HCT116 (cell line): ENCODE data around the gene SAG. TPM values are rescaled to one million over a fixed set of nuclear protein-coding genes. Genes with fewer than 3 reads are reported as not detected.

Source experiments
- ATAC-seq: fragments of 200-7000 bp; cut with Tn5 transposase; 2 replicates; pipeline ENCODE4 v1.9.1; 2020; ENCODE audit warnings: mild to moderate bottlenecking, moderate library complexity
- BruUV-seq: library from RNA; stranded (reverse); fragments of 400-500 nt; replicated peaks from 2 replicates; lab custom pipeline; 2021; lab: Mats Ljungman, UMichigan
- CTCF ChIA-PET: fragments of 300-600 bp; sonication (Branson Sonifier 250); formaldehyde crosslinking; loops from one replicate; lab custom pipeline; 2021; ENCODE audit warnings: antibody characterized with exemption; lab: Charles Lee
- POLR2A ChIA-PET: fragments of 300-600, 350-600 bp; sonication (Branson Sonifier 250); formaldehyde crosslinking; loops from one replicate; lab custom pipeline; 2021; ENCODE audit warnings: antibody characterized with exemption; lab: Charles Lee
- RAD21 ChIA-PET, 2 experiments: fragments of 300-600 bp; sonication (Branson Sonifier 250); formaldehyde crosslinking; loops; one replicate each; lab custom pipeline; 2023; ENCODE audit warnings: low total read pairs in 2 of 2; ENCODE audit not compliant: uncharacterized antibody in 2 of 2, unreplicated experiment in 2 of 2, low non-redundant PET in 1 of 2; lab: Charles Lee
- DNase-seq: peaks from one replicate; pipeline ENCODE4 v3.0.0-alpha.2; 2010; ENCODE audit warnings: low read depth, low spot score
- H2AFZ ChIP-seq: fragments of 200-600 bp; shearing (Covaris generic), sonication (generic); 2 replicates; pipeline ENCODE4 v1.6.1; 2017; ENCODE audit warnings: low read depth, mixed run types, mixed read lengths, antibody characterized with exemption, low read length; ENCODE audit not compliant: poor library complexity, severe bottlenecking
- H3K27ac ChIP-seq: 2 replicates; pipeline ENCODE4 v1.5.1; 2012; ENCODE audit warnings: low read depth, low read length
- H3K27me3 ChIP-seq: fragments of 200-600 bp; sonication (generic); 2 replicates; pipeline ENCODE4 v1.6.1; 2016; ENCODE audit warnings: mixed run types, low read length, mixed read lengths; ENCODE audit not compliant: insufficient read depth
- H3K36me3 ChIP-seq, 2 experiments: fragments of 200-500 bp in 1 of 2; fragments of 200-600 bp in 1 of 2; sonication (Bioruptor generic) in 1 of 2; sonication (generic) in 1 of 2; 2 replicates each; pipeline versions ENCODE4 v1.5.1 to v1.6.1; 2014 to 2016; ENCODE audit warnings: low read length in 2 of 2, inconsistent platforms in 1 of 2, mixed read lengths in 1 of 2, mixed run types in 1 of 2; ENCODE audit not compliant: insufficient read depth in 2 of 2, control insufficient read depth in 1 of 2
- H3K4me1 ChIP-seq, 2 experiments: fragments of 200-600 bp in 1 of 2; sonication (generic) in 1 of 2; 2 replicates each; pipeline versions ENCODE4 v1.5.1 to v1.6.1; 2012 to 2017; ENCODE audit warnings: low read length in 2 of 2, inconsistent platforms in 1 of 2, mild to moderate bottlenecking in 1 of 2, mixed read lengths in 1 of 2, mixed run types in 1 of 2, moderate library complexity in 1 of 2; ENCODE audit not compliant: insufficient read depth in 2 of 2, control insufficient read depth in 1 of 2
- H3K4me2 ChIP-seq: fragments of 200-600 bp; sonication (generic); 2 replicates; pipeline ENCODE4 v1.6.1; 2017; ENCODE audit warnings: mixed run types, low read length, mixed read lengths
- H3K4me3 ChIP-seq, 2 experiments: fragments of 200-600 bp in 1 of 2; sonication (generic) in 1 of 2; replicated peaks in 1 of 2; 2 replicates each; pipeline ENCODE4 v1.5.1; 2011 to 2016; ENCODE audit warnings: low read length in 2 of 2, control low read depth in 1 of 2, low read depth in 1 of 2, mild to moderate bottlenecking in 1 of 2, mixed read lengths in 1 of 2, mixed run types in 1 of 2
- H3K79me2 ChIP-seq: fragments of 200-600 bp; sonication (generic); 2 replicates; pipeline ENCODE4 v1.6.1; 2017; ENCODE audit warnings: mild to moderate bottlenecking, mixed run types, low read length, moderate library complexity, mixed read lengths; ENCODE audit not compliant: insufficient read depth
- H3K9ac ChIP-seq: fragments of 200-600 bp; sonication (generic); 2 replicates; pipeline ENCODE4 v1.6.1; 2016; ENCODE audit warnings: low read length, mixed read lengths
- H3K9me2 ChIP-seq: fragments of 200-600 bp; sonication (generic), shearing (Covaris generic); 2 replicates; pipeline ENCODE4 v1.6.1; 2017; ENCODE audit warnings: mixed run types, mild to moderate bottlenecking, moderate library complexity; ENCODE audit not compliant: insufficient read depth
- H3K9me3 ChIP-seq, 2 experiments: fragments of 200-500 bp in 1 of 2; fragments of 200-600 bp in 1 of 2; sonication (Bioruptor generic) in 1 of 2; sonication (generic) in 1 of 2; 2 replicates each; pipeline ENCODE4 v1.6.1; 2014 to 2017; ENCODE audit warnings: low read length in 2 of 2, mixed read lengths in 2 of 2, inconsistent platforms in 1 of 2, low read depth in 1 of 2, mild to moderate bottlenecking in 1 of 2, mixed run types in 1 of 2, moderate library complexity in 1 of 2; ENCODE audit not compliant: control insufficient read depth in 1 of 2, insufficient read depth in 1 of 2
- H4K20me1 ChIP-seq: fragments of 200-600 bp; sonication (generic), shearing (Covaris generic); 2 replicates; pipeline ENCODE4 v1.6.1; 2017; ENCODE audit warnings: mixed run types, mild to moderate bottlenecking, moderate library complexity; ENCODE audit not compliant: insufficient read depth
- CBX3 ChIP-seq: IDR thresholded peaks from 2 replicates; pipeline ENCODE4 v1.6.1; 2012; ENCODE audit warnings: low read depth
- CEBPB ChIP-seq: IDR thresholded peaks from 2 replicates; pipeline ENCODE4 v1.6.1; 2012; ENCODE audit warnings: low read depth
- EGR1 ChIP-seq: IDR thresholded peaks from 2 replicates; pipeline ENCODE4 v1.6.1; 2012; ENCODE audit warnings: low read depth
- ELF1 ChIP-seq: IDR thresholded peaks from 2 replicates; pipeline ENCODE4 v1.6.1; 2012; ENCODE audit warnings: low read depth, borderline replicate concordance
- EZH2 ChIP-seq: fragments of 200-600 bp; sonication (generic); IDR thresholded peaks from 2 replicates; pipeline ENCODE4 v1.6.1; 2017; ENCODE audit warnings: antibody characterized with exemption, mixed run types
- EZH2phosphoT487 ChIP-seq: fragments of 200-600 bp; IDR thresholded peaks from 2 replicates; pipeline ENCODE4 v1.6.1; 2018; ENCODE audit warnings: antibody characterized with exemption, borderline replicate concordance
- FOSL1 ChIP-seq: IDR thresholded peaks from 2 replicates; pipeline ENCODE4 v1.6.1; 2012; ENCODE audit warnings: low read depth
- JUND ChIP-seq: IDR thresholded peaks from 2 replicates; pipeline ENCODE4 v1.6.1; 2012
- POLR2A ChIP-seq: IDR thresholded peaks from 2 replicates; pipeline ENCODE4 v1.7.0; 2011; ENCODE audit warnings: borderline replicate concordance; ENCODE audit not compliant: insufficient read depth, insufficient read length; ENCODE audit errors: extremely low read depth
- POLR2AphosphoS5 ChIP-seq: IDR thresholded peaks from 2 replicates; pipeline ENCODE4 v1.6.1; 2011; ENCODE audit warnings: mild to moderate bottlenecking, low read depth, low read length, moderate library complexity
- RAD21 ChIP-seq: IDR thresholded peaks from 2 replicates; pipeline ENCODE4 v1.6.1; 2012; ENCODE audit warnings: low read depth, mild to moderate bottlenecking
- SIN3A ChIP-seq: IDR thresholded peaks from 2 replicates; pipeline ENCODE4 v1.6.1; 2012; ENCODE audit warnings: low read depth
- SP1 ChIP-seq: IDR thresholded peaks from 2 replicates; pipeline ENCODE4 v1.6.1; 2012; ENCODE audit warnings: low read depth
- SRF ChIP-seq: IDR thresholded peaks from 2 replicates; pipeline ENCODE4 v1.6.1; 2012; ENCODE audit warnings: low read depth
- TCF7L2 ChIP-seq: IDR thresholded peaks from 2 replicates; pipeline ENCODE4 v1.7.0; 2011; ENCODE audit warnings: borderline replicate concordance, inconsistent platforms; ENCODE audit not compliant: insufficient read depth, insufficient read length; ENCODE audit errors: extremely low read depth
- YY1 ChIP-seq: IDR thresholded peaks from 2 replicates; pipeline ENCODE4 v1.6.1; 2011; ENCODE audit warnings: low read length, low read depth, moderate library complexity, mild to moderate bottlenecking; ENCODE audit not compliant: insufficient replicate concordance; ENCODE audit errors: extremely low read depth
- intact Hi-C: fragments of 100-400 bp; cut with micrococcal nuclease; formaldehyde crosslinking; loops from 2 replicates; pipeline ENCODE4 v1.10.0; 2022
- total RNA-seq: library from RNA; stranded (reverse); gene quantifications from one replicate; pipeline ENCODE4 v1.2.1, GENCODE V29; 2021; ENCODE audit not compliant: unreplicated experiment
- TF ChIP-seq, protein P1 (sequence below): IDR thresholded peaks from 2 replicates; pipeline ENCODE4 v1.6.1; 2012
- TF ChIP-seq, protein P2 (sequence below), 3 experiments: fragments of 200-600 bp in 1 of 3; sonication (generic) in 1 of 3; IDR thresholded peaks in 2 of 3; conservative IDR thresholded peaks in 1 of 3; 2 replicates each; pipeline ENCODE4 v1.5.1; 2012 to 2017; ENCODE audit warnings: low read depth in 2 of 3, low read length in 2 of 3, antibody characterized with exemption in 1 of 3, borderline replicate concordance in 1 of 3, control low read depth in 1 of 3, mild to moderate bottlenecking in 1 of 3, mixed read lengths in 1 of 3, mixed run types in 1 of 3, moderate library complexity in 1 of 3; ENCODE audit not compliant: insufficient read depth in 1 of 3
- TF ChIP-seq, protein P3 (sequence below): IDR thresholded peaks from 2 replicates; pipeline ENCODE4 v1.6.1; 2011; ENCODE audit warnings: mild to moderate bottlenecking, low read length, moderate library complexity; ENCODE audit not compliant: insufficient replicate concordance; ENCODE audit errors: extremely low read depth
- TF ChIP-seq, protein P4 (sequence below): IDR thresholded peaks from 2 replicates; pipeline ENCODE4 v1.6.1; 2012; ENCODE audit warnings: low read depth

SAG gene
- total RNA-seq, 1 experiment from 2014 or later = not detected

DNA sequence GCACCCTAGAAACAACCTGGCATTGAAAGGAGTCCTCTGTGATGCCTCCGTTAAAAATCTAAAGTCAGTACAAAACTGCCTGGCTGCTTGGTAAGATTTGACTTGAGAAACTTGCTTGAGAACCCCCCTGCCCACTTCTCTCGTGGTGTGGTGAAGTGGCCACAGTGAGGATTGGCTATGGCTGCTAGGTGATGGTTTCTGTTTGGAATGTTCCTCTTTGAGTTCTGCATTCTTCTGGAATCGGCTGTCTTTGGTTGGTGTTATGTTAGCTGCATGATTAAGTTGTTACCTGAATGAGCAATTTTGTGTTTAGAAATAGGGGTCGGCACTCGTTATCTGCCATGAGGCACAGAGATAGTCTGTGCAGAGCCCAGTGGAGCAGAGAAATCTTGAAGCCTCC is 21.7 kb upstream of the SAG start:
- no peak overlapping the region for H2AFZ ChIP-seq
- H3K27me3 ChIP-seq = no peaks in the 10 kb centered on the region
- no peak overlapping the region for H3K9ac ChIP-seq
- DNase-seq (no peak), ATAC-seq (no peak)
- H3K36me3 ChIP-seq = peaks cover 47 to 62% of the 10 kb centered on the region in 2 experiments
- no peaks in the 10 kb centered on the region for H3K9me2 ChIP-seq
- ChIA-PET POLR2A (no interaction called here), CTCF (no interaction called here), RAD21 (no interaction called here)
- no peaks in the 10 kb centered on the region for H4K20me1 ChIP-seq
- TF ChIP-seq POLR2A (no peak), TCF7L2 (no peak), EZH2 (no peak), SRF (no peak), YY1 (no peak), ELF1 (no peak), CBX3 (no peak), SIN3A (no peak), FOSL1 (no peak), RAD21 (no peak), SP1 (no peak), POLR2AphosphoS5 (no peak), JUND (no peak), CEBPB (no peak), EGR1 (no peak), EZH2phosphoT487 (no peak)
- TF ChIP-seq, protein P1, sequence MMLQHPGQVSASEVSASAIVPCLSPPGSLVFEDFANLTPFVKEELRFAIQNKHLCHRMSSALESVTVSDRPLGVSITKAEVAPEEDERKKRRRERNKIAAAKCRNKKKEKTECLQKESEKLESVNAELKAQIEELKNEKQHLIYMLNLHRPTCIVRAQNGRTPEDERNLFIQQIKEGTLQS = no peak
- TF ChIP-seq, protein P2, sequence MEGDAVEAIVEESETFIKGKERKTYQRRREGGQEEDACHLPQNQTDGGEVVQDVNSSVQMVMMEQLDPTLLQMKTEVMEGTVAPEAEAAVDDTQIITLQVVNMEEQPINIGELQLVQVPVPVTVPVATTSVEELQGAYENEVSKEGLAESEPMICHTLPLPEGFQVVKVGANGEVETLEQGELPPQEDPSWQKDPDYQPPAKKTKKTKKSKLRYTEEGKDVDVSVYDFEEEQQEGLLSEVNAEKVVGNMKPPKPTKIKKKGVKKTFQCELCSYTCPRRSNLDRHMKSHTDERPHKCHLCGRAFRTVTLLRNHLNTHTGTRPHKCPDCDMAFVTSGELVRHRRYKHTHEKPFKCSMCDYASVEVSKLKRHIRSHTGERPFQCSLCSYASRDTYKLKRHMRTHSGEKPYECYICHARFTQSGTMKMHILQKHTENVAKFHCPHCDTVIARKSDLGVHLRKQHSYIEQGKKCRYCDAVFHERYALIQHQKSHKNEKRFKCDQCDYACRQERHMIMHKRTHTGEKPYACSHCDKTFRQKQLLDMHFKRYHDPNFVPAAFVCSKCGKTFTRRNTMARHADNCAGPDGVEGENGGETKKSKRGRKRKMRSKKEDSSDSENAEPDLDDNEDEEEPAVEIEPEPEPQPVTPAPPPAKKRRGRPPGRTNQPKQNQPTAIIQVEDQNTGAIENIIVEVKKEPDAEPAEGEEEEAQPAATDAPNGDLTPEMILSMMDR (IDR thresholded peaks at IDR 0.05 in 2 of 3, conservative IDR thresholded peaks at IDR 0.05 in 1 of 3; ENCODE audit: borderline replicate concordance in 1 of 3, insufficient read depth in 1 of 3, low read depth in 2 of 3, low read length in 2 of 3) = no peak
- TF ChIP-seq, protein P3, sequence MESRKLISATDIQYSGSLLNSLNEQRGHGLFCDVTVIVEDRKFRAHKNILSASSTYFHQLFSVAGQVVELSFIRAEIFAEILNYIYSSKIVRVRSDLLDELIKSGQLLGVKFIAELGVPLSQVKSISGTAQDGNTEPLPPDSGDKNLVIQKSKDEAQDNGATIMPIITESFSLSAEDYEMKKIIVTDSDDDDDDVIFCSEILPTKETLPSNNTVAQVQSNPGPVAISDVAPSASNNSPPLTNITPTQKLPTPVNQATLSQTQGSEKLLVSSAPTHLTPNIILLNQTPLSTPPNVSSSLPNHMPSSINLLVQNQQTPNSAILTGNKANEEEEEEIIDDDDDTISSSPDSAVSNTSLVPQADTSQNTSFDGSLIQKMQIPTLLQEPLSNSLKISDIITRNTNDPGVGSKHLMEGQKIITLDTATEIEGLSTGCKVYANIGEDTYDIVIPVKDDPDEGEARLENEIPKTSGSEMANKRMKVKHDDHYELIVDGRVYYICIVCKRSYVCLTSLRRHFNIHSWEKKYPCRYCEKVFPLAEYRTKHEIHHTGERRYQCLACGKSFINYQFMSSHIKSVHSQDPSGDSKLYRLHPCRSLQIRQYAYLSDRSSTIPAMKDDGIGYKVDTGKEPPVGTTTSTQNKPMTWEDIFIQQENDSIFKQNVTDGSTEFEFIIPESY = no peak
- TF ChIP-seq, protein P4, sequence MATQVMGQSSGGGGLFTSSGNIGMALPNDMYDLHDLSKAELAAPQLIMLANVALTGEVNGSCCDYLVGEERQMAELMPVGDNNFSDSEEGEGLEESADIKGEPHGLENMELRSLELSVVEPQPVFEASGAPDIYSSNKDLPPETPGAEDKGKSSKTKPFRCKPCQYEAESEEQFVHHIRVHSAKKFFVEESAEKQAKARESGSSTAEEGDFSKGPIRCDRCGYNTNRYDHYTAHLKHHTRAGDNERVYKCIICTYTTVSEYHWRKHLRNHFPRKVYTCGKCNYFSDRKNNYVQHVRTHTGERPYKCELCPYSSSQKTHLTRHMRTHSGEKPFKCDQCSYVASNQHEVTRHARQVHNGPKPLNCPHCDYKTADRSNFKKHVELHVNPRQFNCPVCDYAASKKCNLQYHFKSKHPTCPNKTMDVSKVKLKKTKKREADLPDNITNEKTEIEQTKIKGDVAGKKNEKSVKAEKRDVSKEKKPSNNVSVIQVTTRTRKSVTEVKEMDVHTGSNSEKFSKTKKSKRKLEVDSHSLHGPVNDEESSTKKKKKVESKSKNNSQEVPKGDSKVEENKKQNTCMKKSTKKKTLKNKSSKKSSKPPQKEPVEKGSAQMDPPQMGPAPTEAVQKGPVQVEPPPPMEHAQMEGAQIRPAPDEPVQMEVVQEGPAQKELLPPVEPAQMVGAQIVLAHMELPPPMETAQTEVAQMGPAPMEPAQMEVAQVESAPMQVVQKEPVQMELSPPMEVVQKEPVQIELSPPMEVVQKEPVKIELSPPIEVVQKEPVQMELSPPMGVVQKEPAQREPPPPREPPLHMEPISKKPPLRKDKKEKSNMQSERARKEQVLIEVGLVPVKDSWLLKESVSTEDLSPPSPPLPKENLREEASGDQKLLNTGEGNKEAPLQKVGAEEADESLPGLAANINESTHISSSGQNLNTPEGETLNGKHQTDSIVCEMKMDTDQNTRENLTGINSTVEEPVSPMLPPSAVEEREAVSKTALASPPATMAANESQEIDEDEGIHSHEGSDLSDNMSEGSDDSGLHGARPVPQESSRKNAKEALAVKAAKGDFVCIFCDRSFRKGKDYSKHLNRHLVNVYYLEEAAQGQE = no peak
- H3K4me1 ChIP-seq = no peaks in the 10 kb centered on the region
- 0 out of 2 replicates have a peak, but pooled peaks cover 9% of the 10 kb centered on the region for H3K79me2 ChIP-seq
- no peaks in the 10 kb centered on the region for H3K9me3 ChIP-seq
- no TSS peak for BruUV-seq
- no peak overlapping the region for H3K27ac ChIP-seq
- intact Hi-C loops = loop anchor here (10.0 kb wide), 1 partner anchor 159 kb away; no protein-coding TSS in a partner anchor
- no peak overlapping the region for H3K4me3 ChIP-seq
- no peak overlapping the region for H3K4me2 ChIP-seq
